ENCODE results near the gene BCS1L. TPM values are rescaled to one million over a fixed set of nuclear protein-coding genes. Genes with fewer than 3 reads are reported as not detected.

BCS1L gene
- total and polyA plus RNA-seq, 2 of the 13 experiments (the other 11 are each of a cell fraction or from before 2014, with no cell fraction given), result 48.9 to 76.0 TPM

DNA sequence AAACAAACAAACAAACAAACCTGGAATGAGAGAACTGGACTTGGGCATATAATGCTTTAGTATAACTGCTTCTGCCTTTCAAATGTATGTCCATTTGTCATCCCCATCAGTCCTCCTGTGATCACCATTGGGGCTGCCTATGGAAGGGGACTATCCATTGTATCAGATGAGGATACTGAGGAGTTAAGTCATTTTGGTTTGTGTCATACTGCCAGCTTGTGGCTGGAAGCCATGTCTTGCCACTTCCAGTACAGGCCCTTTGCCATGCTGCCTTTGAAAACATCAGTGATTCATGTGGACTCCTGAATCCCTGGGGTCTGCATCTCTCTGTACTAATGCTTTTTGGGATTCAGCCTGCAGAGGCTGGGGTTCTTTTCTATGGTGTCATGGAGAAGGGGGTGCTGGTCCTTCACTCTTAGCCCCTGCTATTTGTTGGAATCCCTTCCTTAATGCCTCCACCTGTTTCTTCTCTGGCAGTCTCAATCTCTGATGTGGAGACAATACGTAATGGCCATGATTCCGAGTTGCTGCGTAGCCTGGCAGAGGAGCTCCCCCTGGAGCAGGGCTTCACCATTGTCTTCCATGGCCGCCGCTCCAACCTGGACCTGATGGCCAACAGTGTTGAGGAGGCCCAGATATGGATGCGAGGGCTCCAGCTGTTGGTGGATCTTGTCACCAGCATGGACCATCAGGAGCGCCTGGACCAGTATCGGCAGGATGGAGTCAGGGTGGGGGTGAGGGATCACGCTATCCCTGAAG is 41.2 kb upstream of the BCS1L start:
- H3K79me2 ChIP-seq (ENCODE audit: insufficient read depth, low read length), result no peaks in the 10 kb centered on the region
- WGBS (ENCODE audit: low lambda C conversion rate), result 57% methylated on average over 9 of the region's 9 CpGs
- no peak overlapping the region for H3K9ac ChIP-seq (ENCODE audit: insufficient read depth, low read depth, low read length)
- no peaks in the 10 kb centered on the region for H4K20me1 ChIP-seq (ENCODE audit: insufficient read depth, low read length)
- no TSS peak for BruUV-seq (replicated peaks)
- peak; percentile 18 for DNase-seq (ENCODE audit: low spot score)
- H3K4me1 ChIP-seq (ENCODE audit: insufficient read depth, low read length), result peaks cover 26% of the 10 kb centered on the region
- H3K9me3 ChIP-seq (ENCODE audit: low read length), result no peaks in the 10 kb centered on the region
- CTCF ChIA-PET (ENCODE audit: low intra/inter-chr PET ratio, low total read pairs), result no interaction called here
- H3K4me2 ChIP-seq (ENCODE audit: low read depth, low read length), result no peak overlapping the region
- no peak for FAIRE-seq
- in situ Hi-C loops (cut with HindIII; ENCODE audit: extremely low pct_ligation_motif_present, low pct_unique_long_range_greater_than_20kb), result no loop called here
- peak; percentile 47 for ATAC-seq
- no peak overlapping the region for H2AFZ ChIP-seq (ENCODE audit: low read length)
- intact Hi-C loops (cut with micrococcal nuclease; ENCODE audit: unreplicated experiment), result no loop called here
- peaks cover 0 to 8% of the 10 kb centered on the region in 2 experiments; a peak in 3 of 5 replicates for H3K27me3 ChIP-seq (ENCODE audit: control insufficient read depth in 1 of 2, insufficient read depth in 2 of 2, low read length in 2 of 2)
- POLR2A ChIA-PET, result no interaction called here
- H3K36me3 ChIP-seq (replicated peaks in 1 of 2; ENCODE audit: control insufficient read depth in 1 of 2, insufficient read depth in 2 of 2, low read length in 2 of 2), result no peaks in the 10 kb centered on the region
- H3K4me3 ChIP-seq (replicated peaks in 1 of 3; ENCODE audit: insufficient read depth in 1 of 3, low read depth in 2 of 3, low read length in 3 of 3), result no peak overlapping the region
- H3K27ac ChIP-seq (ENCODE audit: extremely low read length, insufficient read depth, low read length), result no peak overlapping the region
- TF ChIP-seq JUNB (CRISPR knock-in tag; IDR thresholded peaks at IDR 0.05; ENCODE audit: borderline replicate concordance) (no peak), ZNF496 (CRISPR knock-in tag; IDR thresholded peaks at IDR 0.05; ENCODE audit: insufficient replicate concordance) (no peak), MYC (CRISPR knock-in tag; IDR thresholded peaks at IDR 0.05; ENCODE audit: borderline replicate concordance) (0 out of 2 replicates have a peak, but pooled peaks have one; percentile 21), KLF12 (CRISPR knock-in tag; IDR thresholded peaks at IDR 0.05; ENCODE audit: borderline replicate concordance) (no peak), CTCF (CRISPR knock-in tag; IDR thresholded peaks at IDR 0.05) (peak; percentile 44), MAF1 (CRISPR knock-in tag; IDR thresholded peaks at IDR 0.05; ENCODE audit: borderline replicate concordance) (no peak), GPN1 (CRISPR knock-in tag; IDR thresholded peaks at IDR 0.05; ENCODE audit: borderline replicate concordance) (no peak)
- TF ChIP-seq, protein P1, sequence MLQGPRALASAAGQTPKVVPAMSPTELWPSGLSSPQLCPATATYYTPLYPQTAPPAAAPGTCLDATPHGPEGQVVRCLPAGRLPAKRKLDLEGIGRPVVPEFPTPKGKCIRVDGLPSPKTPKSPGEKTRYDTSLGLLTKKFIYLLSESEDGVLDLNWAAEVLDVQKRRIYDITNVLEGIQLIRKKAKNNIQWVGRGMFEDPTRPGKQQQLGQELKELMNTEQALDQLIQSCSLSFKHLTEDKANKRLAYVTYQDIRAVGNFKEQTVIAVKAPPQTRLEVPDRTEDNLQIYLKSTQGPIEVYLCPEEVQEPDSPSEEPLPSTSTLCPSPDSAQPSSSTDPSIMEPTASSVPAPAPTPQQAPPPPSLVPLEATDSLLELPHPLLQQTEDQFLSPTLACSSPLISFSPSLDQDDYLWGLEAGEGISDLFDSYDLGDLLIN (CRISPR knock-in tag; IDR thresholded peaks at IDR 0.05; ENCODE audit: borderline replicate concordance), result no peak
- TF ChIP-seq, protein P2, sequence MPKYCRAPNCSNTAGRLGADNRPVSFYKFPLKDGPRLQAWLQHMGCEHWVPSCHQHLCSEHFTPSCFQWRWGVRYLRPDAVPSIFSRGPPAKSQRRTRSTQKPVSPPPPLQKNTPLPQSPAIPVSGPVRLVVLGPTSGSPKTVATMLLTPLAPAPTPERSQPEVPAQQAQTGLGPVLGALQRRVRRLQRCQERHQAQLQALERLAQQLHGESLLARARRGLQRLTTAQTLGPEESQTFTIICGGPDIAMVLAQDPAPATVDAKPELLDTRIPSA (CRISPR knock-in tag; IDR thresholded peaks at IDR 0.05; ENCODE audit: borderline replicate concordance), result no peak
- TF ChIP-seq, protein P3, sequence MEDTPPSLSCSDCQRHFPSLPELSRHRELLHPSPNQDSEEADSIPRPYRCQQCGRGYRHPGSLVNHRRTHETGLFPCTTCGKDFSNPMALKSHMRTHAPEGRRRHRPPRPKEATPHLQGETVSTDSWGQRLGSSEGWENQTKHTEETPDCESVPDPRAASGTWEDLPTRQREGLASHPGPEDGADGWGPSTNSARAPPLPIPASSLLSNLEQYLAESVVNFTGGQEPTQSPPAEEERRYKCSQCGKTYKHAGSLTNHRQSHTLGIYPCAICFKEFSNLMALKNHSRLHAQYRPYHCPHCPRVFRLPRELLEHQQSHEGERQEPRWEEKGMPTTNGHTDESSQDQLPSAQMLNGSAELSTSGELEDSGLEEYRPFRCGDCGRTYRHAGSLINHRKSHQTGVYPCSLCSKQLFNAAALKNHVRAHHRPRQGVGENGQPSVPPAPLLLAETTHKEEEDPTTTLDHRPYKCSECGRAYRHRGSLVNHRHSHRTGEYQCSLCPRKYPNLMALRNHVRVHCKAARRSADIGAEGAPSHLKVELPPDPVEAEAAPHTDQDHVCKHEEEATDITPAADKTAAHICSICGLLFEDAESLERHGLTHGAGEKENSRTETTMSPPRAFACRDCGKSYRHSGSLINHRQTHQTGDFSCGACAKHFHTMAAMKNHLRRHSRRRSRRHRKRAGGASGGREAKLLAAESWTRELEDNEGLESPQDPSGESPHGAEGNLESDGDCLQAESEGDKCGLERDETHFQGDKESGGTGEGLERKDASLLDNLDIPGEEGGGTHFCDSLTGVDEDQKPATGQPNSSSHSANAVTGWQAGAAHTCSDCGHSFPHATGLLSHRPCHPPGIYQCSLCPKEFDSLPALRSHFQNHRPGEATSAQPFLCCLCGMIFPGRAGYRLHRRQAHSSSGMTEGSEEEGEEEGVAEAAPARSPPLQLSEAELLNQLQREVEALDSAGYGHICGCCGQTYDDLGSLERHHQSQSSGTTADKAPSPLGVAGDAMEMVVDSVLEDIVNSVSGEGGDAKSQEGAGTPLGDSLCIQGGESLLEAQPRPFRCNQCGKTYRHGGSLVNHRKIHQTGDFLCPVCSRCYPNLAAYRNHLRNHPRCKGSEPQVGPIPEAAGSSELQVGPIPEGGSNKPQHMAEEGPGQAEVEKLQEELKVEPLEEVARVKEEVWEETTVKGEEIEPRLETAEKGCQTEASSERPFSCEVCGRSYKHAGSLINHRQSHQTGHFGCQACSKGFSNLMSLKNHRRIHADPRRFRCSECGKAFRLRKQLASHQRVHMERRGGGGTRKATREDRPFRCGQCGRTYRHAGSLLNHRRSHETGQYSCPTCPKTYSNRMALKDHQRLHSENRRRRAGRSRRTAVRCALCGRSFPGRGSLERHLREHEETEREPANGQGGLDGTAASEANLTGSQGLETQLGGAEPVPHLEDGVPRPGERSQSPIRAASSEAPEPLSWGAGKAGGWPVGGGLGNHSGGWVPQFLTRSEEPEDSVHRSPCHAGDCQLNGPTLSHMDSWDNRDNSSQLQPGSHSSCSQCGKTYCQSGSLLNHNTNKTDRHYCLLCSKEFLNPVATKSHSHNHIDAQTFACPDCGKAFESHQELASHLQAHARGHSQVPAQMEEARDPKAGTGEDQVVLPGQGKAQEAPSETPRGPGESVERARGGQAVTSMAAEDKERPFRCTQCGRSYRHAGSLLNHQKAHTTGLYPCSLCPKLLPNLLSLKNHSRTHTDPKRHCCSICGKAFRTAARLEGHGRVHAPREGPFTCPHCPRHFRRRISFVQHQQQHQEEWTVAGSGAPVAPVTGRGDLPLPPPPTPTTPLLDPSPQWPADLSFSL (CRISPR knock-in tag; IDR thresholded peaks at IDR 0.05), result no peak
- TF ChIP-seq, protein P4, sequence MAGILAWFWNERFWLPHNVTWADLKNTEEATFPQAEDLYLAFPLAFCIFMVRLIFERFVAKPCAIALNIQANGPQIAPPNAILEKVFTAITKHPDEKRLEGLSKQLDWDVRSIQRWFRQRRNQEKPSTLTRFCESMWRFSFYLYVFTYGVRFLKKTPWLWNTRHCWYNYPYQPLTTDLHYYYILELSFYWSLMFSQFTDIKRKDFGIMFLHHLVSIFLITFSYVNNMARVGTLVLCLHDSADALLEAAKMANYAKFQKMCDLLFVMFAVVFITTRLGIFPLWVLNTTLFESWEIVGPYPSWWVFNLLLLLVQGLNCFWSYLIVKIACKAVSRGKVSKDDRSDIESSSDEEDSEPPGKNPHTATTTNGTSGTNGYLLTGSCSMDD (CRISPR knock-in tag; IDR thresholded peaks at IDR 0.05), result no peak

All from HepG2 (cell line).